Activated CD4-positive, alpha-beta T cell treated with anti-CD3 and anti-CD28 coated beads, Interleukin-2, amount 50 U/mL, for 24 hours (primary cell): Measurements from ENCODE around the gene THRB.

Experiments
- DNase-seq, 2 donors: peaks; one replicate each; pipeline ENCODE4 v3.0.0-alpha.2; 2020; ENCODE audit warnings: low read depth in 1 of 2, low spot score in 1 of 2

Gene THRB

GRCh38 chr3:24494618-24495325 is at the start of gene THRB:
Gene THRB (minus strand): TSS chr3:24494850.
- DNase-seq: no peak

GRCh38 chr3:24541935-24542334 is 47.3 kb upstream of the THRB start:
- no peak for DNase-seq

- DNase-seq: no peak
Observed at GRCh38 chr3:24540821-24541220, 46.2 kb upstream of the THRB start.

GRCh38 chr3:24539699-24540098 is 45.0 kb upstream of the THRB start:
- no peak for DNase-seq

DNA sequence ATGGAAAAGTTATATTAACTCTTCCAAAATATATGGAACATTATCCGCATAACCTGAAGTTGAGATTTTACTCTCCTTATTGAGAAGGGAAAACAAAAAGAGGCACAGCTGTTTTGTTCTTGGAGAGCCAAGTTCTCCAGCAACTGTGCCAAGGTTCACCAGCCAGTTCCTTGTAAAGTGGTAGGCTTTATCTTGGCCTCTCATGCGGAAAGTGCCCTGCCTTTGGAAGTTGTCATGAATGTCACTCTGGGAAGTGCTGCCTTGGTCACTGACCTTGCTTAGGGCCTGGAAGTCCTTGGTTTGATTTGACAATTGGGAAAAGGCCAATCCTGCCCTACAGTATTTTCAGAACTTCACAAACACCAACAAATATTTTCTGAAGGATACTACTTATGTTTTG is 44.2 kb upstream of the THRB start:
- no peak for DNase-seq

GRCh38 chr3:24533561-24534193 is 39.0 kb upstream of the THRB start:
- DNase-seq: no peak

GRCh38 chr3:24530471-24530870 is 35.8 kb upstream of the THRB start:
- no peak for DNase-seq

DNA sequence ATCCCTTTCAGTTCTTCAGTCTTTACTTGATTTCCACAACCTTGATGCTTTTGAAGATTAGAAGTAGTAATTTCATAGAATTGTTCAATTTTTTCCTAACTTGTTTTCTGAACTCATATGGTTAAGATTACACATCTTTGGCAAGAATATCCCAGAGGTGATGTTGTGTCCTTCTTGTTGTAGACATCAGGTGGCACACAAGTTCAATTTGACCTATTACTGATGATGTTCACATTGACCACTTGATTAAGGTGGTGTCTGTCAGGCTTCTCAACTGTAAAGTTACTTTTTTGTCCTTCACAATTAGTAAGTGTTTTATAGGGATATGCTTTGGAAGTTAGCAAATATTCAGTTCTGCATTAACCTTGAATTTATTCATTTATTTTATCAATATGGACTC is 34.6 kb upstream of the THRB start:
- no peak for DNase-seq

DNA sequence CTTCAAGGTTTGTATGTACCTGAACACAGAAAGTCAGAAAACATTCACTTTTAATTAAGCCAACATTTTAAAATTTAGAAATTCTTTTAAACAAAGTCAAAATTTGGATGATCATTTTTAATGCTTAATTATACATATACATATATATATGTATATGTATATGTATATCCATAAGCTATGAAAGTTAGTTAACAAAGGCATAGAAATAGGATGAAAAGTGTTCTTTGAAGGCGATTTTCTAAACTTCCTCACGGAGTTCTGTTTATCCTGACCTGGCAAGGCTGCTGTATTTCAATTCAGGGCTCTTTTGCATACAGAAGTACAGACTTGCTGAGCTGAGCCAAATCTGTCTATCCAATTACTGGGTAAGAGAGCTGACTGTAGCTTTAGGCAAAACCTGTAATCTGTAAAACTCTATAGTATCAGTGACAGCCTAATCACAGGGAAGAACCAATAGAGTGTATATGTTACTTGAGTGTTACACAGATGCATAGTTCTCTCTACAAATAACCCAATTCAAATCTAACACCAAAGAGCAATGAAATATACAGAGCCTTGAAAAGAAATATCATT is 32.1 kb upstream of the THRB start:
- DNase-seq: no peak

GRCh38 chr3:24525557-24525956 is 30.9 kb upstream of the THRB start:
- no peak for DNase-seq

- DNase-seq: no peak
Observed at GRCh38 chr3:24525022-24525421, 30.4 kb upstream of the THRB start.

- DNase-seq: no peak
Observed at GRCh38 chr3:24523988-24524727, 29.5 kb upstream of the THRB start.

- no peak for DNase-seq
Observed at GRCh38 chr3:24523215-24523614, 28.6 kb upstream of the THRB start.

GRCh38 chr3:24522146-24522579 is 27.5 kb upstream of the THRB start:
- DNase-seq: no peak

DNA sequence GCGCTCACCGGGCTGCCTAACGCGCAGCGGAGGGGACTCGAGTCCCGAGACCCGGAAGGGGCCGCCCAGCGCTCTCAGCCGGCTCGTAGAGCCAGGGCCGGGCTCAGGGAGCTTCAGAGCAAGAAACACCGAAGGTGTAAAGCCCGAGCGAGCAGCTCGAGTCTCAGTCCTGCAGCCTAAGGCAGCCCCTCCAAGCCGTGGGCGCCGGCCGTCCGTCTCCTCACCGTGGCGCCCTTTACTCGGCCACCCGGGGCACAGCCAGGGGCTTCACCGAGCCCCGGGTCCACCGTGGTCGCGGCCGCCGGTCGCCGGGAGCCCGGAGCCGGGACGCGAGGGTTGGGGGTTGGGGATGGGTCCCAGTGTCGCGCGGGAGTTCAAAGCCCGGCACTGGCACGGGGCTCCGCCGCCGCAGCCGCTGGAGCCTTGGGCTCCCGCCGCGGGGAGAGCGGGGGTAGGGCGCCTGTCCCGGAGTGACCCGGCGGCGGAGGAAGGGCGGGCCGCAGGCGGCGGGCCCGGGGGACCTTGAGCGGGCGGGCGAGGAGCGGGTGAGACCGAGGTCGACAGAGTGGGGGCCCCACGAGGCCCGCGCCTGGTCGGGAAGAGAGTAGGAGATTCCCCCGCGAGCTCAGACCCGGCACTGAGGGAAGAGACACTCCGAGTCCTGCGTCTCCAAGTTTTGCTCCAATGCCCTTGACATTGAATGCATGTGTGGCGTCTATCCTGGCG is 26.9 kb upstream of the THRB start:
- DNase-seq: no peak

DNA sequence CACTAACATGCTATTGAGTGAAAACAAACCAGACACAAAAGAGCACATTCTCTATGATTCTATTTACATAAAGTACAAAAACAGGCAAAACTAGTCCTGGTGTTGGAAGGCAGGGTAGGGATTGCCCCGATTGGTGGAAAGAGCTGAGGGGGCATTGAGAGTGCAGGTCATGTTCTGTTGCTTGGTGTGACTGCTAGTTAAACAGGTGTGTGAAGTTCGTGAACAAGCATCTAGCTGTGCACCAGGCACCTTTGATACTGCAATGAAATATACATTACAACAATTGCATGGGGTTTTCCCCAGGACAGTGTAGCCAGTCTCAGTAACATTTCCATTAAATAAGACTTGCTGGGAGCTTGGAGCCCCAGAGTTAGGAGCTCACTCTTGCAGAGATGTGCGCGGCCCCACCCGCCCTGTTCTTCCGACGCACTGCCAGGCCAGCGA is 26.3 kb upstream of the THRB start:
- DNase-seq: no peak

- no peak for DNase-seq
Observed at GRCh38 chr3:24520101-24520495, 25.4 kb upstream of the THRB start.

GRCh38 chr3:24519368-24520100 is 24.9 kb upstream of the THRB start:
- no peak for DNase-seq

GRCh38 chr3:24518990-24519367 is 24.3 kb upstream of the THRB start:
- DNase-seq: no peak

DNA sequence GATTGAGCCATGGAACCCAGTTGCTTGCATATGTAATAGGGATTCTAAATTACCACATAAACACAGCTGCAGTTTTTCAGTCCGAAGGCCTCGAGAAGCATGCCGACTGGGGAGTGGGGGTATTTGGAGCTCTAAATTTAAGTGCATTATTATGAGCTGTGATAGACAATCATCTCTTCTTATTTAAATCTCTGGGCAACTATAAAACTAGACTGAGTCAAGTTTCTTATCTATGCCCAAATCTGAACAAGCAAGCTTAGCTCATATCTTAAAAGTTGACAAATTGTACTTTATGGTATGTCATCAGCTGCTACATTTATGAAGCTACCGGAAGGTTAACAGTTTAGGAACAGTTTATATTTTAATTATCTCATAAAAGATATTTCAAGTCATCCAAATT is 19.5 kb upstream of the THRB start:
- no peak for DNase-seq

- no peak for DNase-seq
Observed at GRCh38 chr3:24513463-24513862, 18.8 kb upstream of the THRB start.
